Activated CD4-positive, alpha-beta T cell treated with anti-CD3 and anti-CD28 coated beads, Interleukin-2, amount 50 U/mL, for 1 hour (primary cell): ENCODE results near the gene TMCO5A.
"Not testable (repeated sequence)": the region's sequence is repeated elsewhere in the genome, so short reads cannot be mapped to it uniquely, and the experiment has no call there.

Experiments
- DNase-seq: peaks from one replicate; pipeline ENCODE4 v3.0.0-alpha.2; 2020

Gene TMCO5A

GRCh38 chr15:37934340-37934739 is at the start of gene TMCO5A:
Gene TMCO5A, plus strand, starts transcription at chr15:37934640. Its CDS starts 1,684 bp downstream, at chr15:37936324.
- DNase-seq: no peak

- DNase-seq: no peak
Measured at GRCh38 chr15:37885651-37886050, 48.8 kb upstream of the TMCO5A start.

- no peak for DNase-seq
Measured at GRCh38 chr15:37888356-37888755, 46.1 kb upstream of the TMCO5A start.

GRCh38 chr15:37891766-37892368 is 42.6 kb upstream of the TMCO5A start:
- DNase-seq: no peak

- DNase-seq: no peak
Measured at GRCh38 chr15:37893309-37893708, 41.1 kb upstream of the TMCO5A start.

- DNase-seq: no peak
Measured at GRCh38 chr15:37898362-37898761, 36.1 kb upstream of the TMCO5A start.

- no peak for DNase-seq
Measured at GRCh38 chr15:37900326-37901221, 33.9 kb upstream of the TMCO5A start.

GRCh38 chr15:37902126-37902525 is 32.3 kb upstream of the TMCO5A start:
- DNase-seq: no peak

GRCh38 chr15:37903919-37904625 is 30.4 kb upstream of the TMCO5A start:
- no peak for DNase-seq

GRCh38 chr15:37907136-37907535 is 27.3 kb upstream of the TMCO5A start:
- no peak for DNase-seq

- no peak for DNase-seq
Measured at GRCh38 chr15:37921527-37922385, 12.7 kb upstream of the TMCO5A start.

GRCh38 chr15:37926136-37926535 is 8.3 kb upstream of the TMCO5A start:
- no peak for DNase-seq

GRCh38 chr15:37929238-37929637 is 5.2 kb upstream of the TMCO5A start:
- no peak for DNase-seq

- DNase-seq: no peak
Measured at GRCh38 chr15:37931321-37931720, 3.1 kb upstream of the TMCO5A start.

- no peak for DNase-seq
Measured at GRCh38 chr15:37931868-37932267, 2.6 kb upstream of the TMCO5A start.

- DNase-seq: no peak
Measured at GRCh38 chr15:37932549-37932948, 1.9 kb upstream of the TMCO5A start.

- no peak for DNase-seq
Measured at GRCh38 chr15:37933666-37934065, 774 bp upstream of the TMCO5A start.

- no peak for DNase-seq
Measured at GRCh38 chr15:37940876-37941275, 6.4 kb downstream of the TMCO5A start.

GRCh38 chr15:37941779-37942178 is 7.3 kb downstream of the TMCO5A start:
- no peak for DNase-seq

GRCh38 chr15:37951999-37952398 is 17.6 kb downstream of the TMCO5A start:
- no peak for DNase-seq

GRCh38 chr15:37960742-37961141 is 26.3 kb downstream of the TMCO5A start:
- DNase-seq: not testable (repeated sequence)

GRCh38 chr15:37967788-37968187 is 33.3 kb downstream of the TMCO5A start:
- no peak for DNase-seq

GRCh38 chr15:37973856-37974255 is 39.4 kb downstream of the TMCO5A start:
- DNase-seq: no peak
